HCT116 (cell line): Measurements from ENCODE around the gene UNC5C. TPM values are rescaled to one million over a fixed set of nuclear protein-coding genes. Genes with fewer than 3 reads are reported as not detected.

Source experiments
- ATAC-seq: fragments of 200-7000 bp; cut with Tn5 transposase; 2 replicates; pipeline ENCODE4 v1.9.1; 2020; ENCODE audit warnings: mild to moderate bottlenecking, moderate library complexity
- BruUV-seq: library from RNA; stranded (reverse); fragments of 400-500 nt; replicated peaks from 2 replicates; lab custom pipeline; 2021; lab: Mats Ljungman, UMichigan
- CTCF ChIA-PET: fragments of 300-600 bp; sonication (Branson Sonifier 250); formaldehyde crosslinking; loops from one replicate; lab custom pipeline; 2021; ENCODE audit warnings: antibody characterized with exemption; lab: Charles Lee
- POLR2A ChIA-PET: fragments of 300-600, 350-600 bp; sonication (Branson Sonifier 250); formaldehyde crosslinking; loops from one replicate; lab custom pipeline; 2021; ENCODE audit warnings: antibody characterized with exemption; lab: Charles Lee
- RAD21 ChIA-PET, 2 experiments: fragments of 300-600 bp; sonication (Branson Sonifier 250); formaldehyde crosslinking; loops; one replicate each; lab custom pipeline; 2023; ENCODE audit warnings: low total read pairs in 2 of 2; ENCODE audit not compliant: uncharacterized antibody in 2 of 2, unreplicated experiment in 2 of 2, low non-redundant PET in 1 of 2; lab: Charles Lee
- DNase-seq: peaks from one replicate; pipeline ENCODE4 v3.0.0-alpha.2; 2010; ENCODE audit warnings: low read depth, low spot score
- H2AFZ ChIP-seq: fragments of 200-600 bp; shearing (Covaris generic), sonication (generic); 2 replicates; pipeline ENCODE4 v1.6.1; 2017; ENCODE audit warnings: low read depth, mixed run types, mixed read lengths, antibody characterized with exemption, low read length; ENCODE audit not compliant: poor library complexity, severe bottlenecking
- H3K27ac ChIP-seq: 2 replicates; pipeline ENCODE4 v1.5.1; 2012; ENCODE audit warnings: low read depth, low read length
- H3K27me3 ChIP-seq: fragments of 200-600 bp; sonication (generic); 2 replicates; pipeline ENCODE4 v1.6.1; 2016; ENCODE audit warnings: mixed run types, low read length, mixed read lengths; ENCODE audit not compliant: insufficient read depth
- H3K36me3 ChIP-seq, 2 experiments: fragments of 200-500 bp in 1 of 2; fragments of 200-600 bp in 1 of 2; sonication (Bioruptor generic) in 1 of 2; sonication (generic) in 1 of 2; 2 replicates each; pipeline versions ENCODE4 v1.5.1 to v1.6.1; 2014 to 2016; ENCODE audit warnings: low read length in 2 of 2, inconsistent platforms in 1 of 2, mixed read lengths in 1 of 2, mixed run types in 1 of 2; ENCODE audit not compliant: insufficient read depth in 2 of 2, control insufficient read depth in 1 of 2
- H3K4me1 ChIP-seq, 2 experiments: fragments of 200-600 bp in 1 of 2; sonication (generic) in 1 of 2; 2 replicates each; pipeline versions ENCODE4 v1.5.1 to v1.6.1; 2012 to 2017; ENCODE audit warnings: low read length in 2 of 2, inconsistent platforms in 1 of 2, mild to moderate bottlenecking in 1 of 2, mixed read lengths in 1 of 2, mixed run types in 1 of 2, moderate library complexity in 1 of 2; ENCODE audit not compliant: insufficient read depth in 2 of 2, control insufficient read depth in 1 of 2
- H3K4me2 ChIP-seq: fragments of 200-600 bp; sonication (generic); 2 replicates; pipeline ENCODE4 v1.6.1; 2017; ENCODE audit warnings: mixed run types, low read length, mixed read lengths
- H3K4me3 ChIP-seq, 2 experiments: fragments of 200-600 bp in 1 of 2; sonication (generic) in 1 of 2; replicated peaks in 1 of 2; 2 replicates each; pipeline ENCODE4 v1.5.1; 2011 to 2016; ENCODE audit warnings: low read length in 2 of 2, control low read depth in 1 of 2, low read depth in 1 of 2, mild to moderate bottlenecking in 1 of 2, mixed read lengths in 1 of 2, mixed run types in 1 of 2
- H3K79me2 ChIP-seq: fragments of 200-600 bp; sonication (generic); 2 replicates; pipeline ENCODE4 v1.6.1; 2017; ENCODE audit warnings: mild to moderate bottlenecking, mixed run types, low read length, moderate library complexity, mixed read lengths; ENCODE audit not compliant: insufficient read depth
- H3K9ac ChIP-seq: fragments of 200-600 bp; sonication (generic); 2 replicates; pipeline ENCODE4 v1.6.1; 2016; ENCODE audit warnings: low read length, mixed read lengths
- H3K9me2 ChIP-seq: fragments of 200-600 bp; sonication (generic), shearing (Covaris generic); 2 replicates; pipeline ENCODE4 v1.6.1; 2017; ENCODE audit warnings: mixed run types, mild to moderate bottlenecking, moderate library complexity; ENCODE audit not compliant: insufficient read depth
- H3K9me3 ChIP-seq, 2 experiments: fragments of 200-500 bp in 1 of 2; fragments of 200-600 bp in 1 of 2; sonication (Bioruptor generic) in 1 of 2; sonication (generic) in 1 of 2; 2 replicates each; pipeline ENCODE4 v1.6.1; 2014 to 2017; ENCODE audit warnings: low read length in 2 of 2, mixed read lengths in 2 of 2, inconsistent platforms in 1 of 2, low read depth in 1 of 2, mild to moderate bottlenecking in 1 of 2, mixed run types in 1 of 2, moderate library complexity in 1 of 2; ENCODE audit not compliant: control insufficient read depth in 1 of 2, insufficient read depth in 1 of 2
- H4K20me1 ChIP-seq: fragments of 200-600 bp; sonication (generic), shearing (Covaris generic); 2 replicates; pipeline ENCODE4 v1.6.1; 2017; ENCODE audit warnings: mixed run types, mild to moderate bottlenecking, moderate library complexity; ENCODE audit not compliant: insufficient read depth
- CEBPB ChIP-seq: IDR thresholded peaks from 2 replicates; pipeline ENCODE4 v1.6.1; 2012; ENCODE audit warnings: low read depth
- CTCF ChIP-seq, 3 experiments: fragments of 200-600 bp in 1 of 3; sonication (generic) in 1 of 3; IDR thresholded peaks in 2 of 3; conservative IDR thresholded peaks in 1 of 3; 2 replicates each; pipeline ENCODE4 v1.5.1; 2012 to 2017; ENCODE audit warnings: low read depth in 2 of 3, low read length in 2 of 3, antibody characterized with exemption in 1 of 3, borderline replicate concordance in 1 of 3, control low read depth in 1 of 3, mild to moderate bottlenecking in 1 of 3, mixed read lengths in 1 of 3, mixed run types in 1 of 3, moderate library complexity in 1 of 3; ENCODE audit not compliant: insufficient read depth in 1 of 3
- FOSL1 ChIP-seq: IDR thresholded peaks from 2 replicates; pipeline ENCODE4 v1.6.1; 2012; ENCODE audit warnings: low read depth
- TCF7L2 ChIP-seq: IDR thresholded peaks from 2 replicates; pipeline ENCODE4 v1.7.0; 2011; ENCODE audit warnings: borderline replicate concordance, inconsistent platforms; ENCODE audit not compliant: insufficient read depth, insufficient read length; ENCODE audit errors: extremely low read depth
- YY1 ChIP-seq: IDR thresholded peaks from 2 replicates; pipeline ENCODE4 v1.6.1; 2011; ENCODE audit warnings: low read length, low read depth, moderate library complexity, mild to moderate bottlenecking; ENCODE audit not compliant: insufficient replicate concordance; ENCODE audit errors: extremely low read depth
- ZFX ChIP-seq: fragments of 450-650 bp; IDR thresholded peaks from 2 replicates; pipeline ENCODE4 v1.6.1; 2017
- intact Hi-C: fragments of 100-400 bp; cut with micrococcal nuclease; formaldehyde crosslinking; loops from 2 replicates; pipeline ENCODE4 v1.10.0; 2022
- total RNA-seq: library from RNA; stranded (reverse); gene quantifications from one replicate; pipeline ENCODE4 v1.2.1, GENCODE V29; 2021; ENCODE audit not compliant: unreplicated experiment

Gene UNC5C
- total RNA-seq, 1 experiment from 2014 or later: not detected

- Histone ChIP-seq H4K20me1 (no peaks in the 10 kb centered on the region), H3K36me3 (no peaks in the 10 kb centered on the region), H3K4me2 (no peak overlapping the region), H3K27me3 (no peaks in the 10 kb centered on the region), H3K9ac (no peak overlapping the region), H3K4me3 (no peak overlapping the region), H3K27ac (no peak overlapping the region), H3K4me1 (no peaks in the 10 kb centered on the region), H3K79me2 (no peaks in the 10 kb centered on the region), H3K9me3 (no peaks in the 10 kb centered on the region), H3K9me2 (no peaks in the 10 kb centered on the region), H2AFZ (no peak overlapping the region)
- CTCF ChIA-PET: no interaction called here
- TF ChIP-seq ZFX (no peak), TCF7L2 (no peak), YY1 (no peak), FOSL1 (no peak), CEBPB (no peak), CTCF (IDR thresholded peaks at IDR 0.05 in 2 of 3, conservative IDR thresholded peaks at IDR 0.05 in 1 of 3; ENCODE audit: borderline replicate concordance in 1 of 3, insufficient read depth in 1 of 3, low read depth in 2 of 3, low read length in 2 of 3) (peak in 1 of 3 experiments; percentile 9; a peak in 1 of 6 replicates)
- POLR2A ChIA-PET: no interaction called here
- DNase-seq (no peak), ATAC-seq (0 out of 2 replicates have a peak, but pooled peaks have one; percentile 52)
- intact Hi-C loops: no loop called here
- no TSS peak for BruUV-seq
- RAD21 ChIA-PET: no interaction called here
Measured at GRCh38 chr4:95544113-95545103, 4.4 kb downstream of the UNC5C start.
